ENCODE measurements around the gene MBP. TPM values are rescaled to one million over a fixed set of nuclear protein-coding genes. Genes with fewer than 3 reads are reported as not detected.
A peak's percentile ranks its signal among the peaks of the same experiment; 100 is the strongest.

MBP gene
- polyA plus RNA-seq, 1 experiment = 5.3 TPM

GRCh38 chr18:77119101-77119850 lies 13.3 kb downstream of the MBP start:
- no peak for TF ChIP-seq CTCF (IDR thresholded peaks at IDR 0.05; ENCODE audit: low read depth, low read length)
- Histone ChIP-seq H3K27me3 (ENCODE audit: control insufficient read depth, insufficient read depth, low read length) (no peaks in the 10 kb centered on the region), H3K27ac (ENCODE audit: low read depth, low read length) (no peak overlapping the region), H3K9me3 (ENCODE audit: control insufficient read depth, insufficient read depth, low read length) (peaks cover 4% of the 10 kb centered on the region; the same call in 1 of the 2 replicates), H3K4me3 (ENCODE audit: low read depth, low read length) (no peak overlapping the region)
- ChIA-PET CTCF (interaction anchor here (0.9 kb wide), 1 partner anchor 318 kb away, joined by 3 read pairs; no protein-coding TSS in a partner anchor), POLR2A (no interaction called here)
- no peak for DNase-seq (ENCODE audit: low read depth, low spot score)

DNA sequence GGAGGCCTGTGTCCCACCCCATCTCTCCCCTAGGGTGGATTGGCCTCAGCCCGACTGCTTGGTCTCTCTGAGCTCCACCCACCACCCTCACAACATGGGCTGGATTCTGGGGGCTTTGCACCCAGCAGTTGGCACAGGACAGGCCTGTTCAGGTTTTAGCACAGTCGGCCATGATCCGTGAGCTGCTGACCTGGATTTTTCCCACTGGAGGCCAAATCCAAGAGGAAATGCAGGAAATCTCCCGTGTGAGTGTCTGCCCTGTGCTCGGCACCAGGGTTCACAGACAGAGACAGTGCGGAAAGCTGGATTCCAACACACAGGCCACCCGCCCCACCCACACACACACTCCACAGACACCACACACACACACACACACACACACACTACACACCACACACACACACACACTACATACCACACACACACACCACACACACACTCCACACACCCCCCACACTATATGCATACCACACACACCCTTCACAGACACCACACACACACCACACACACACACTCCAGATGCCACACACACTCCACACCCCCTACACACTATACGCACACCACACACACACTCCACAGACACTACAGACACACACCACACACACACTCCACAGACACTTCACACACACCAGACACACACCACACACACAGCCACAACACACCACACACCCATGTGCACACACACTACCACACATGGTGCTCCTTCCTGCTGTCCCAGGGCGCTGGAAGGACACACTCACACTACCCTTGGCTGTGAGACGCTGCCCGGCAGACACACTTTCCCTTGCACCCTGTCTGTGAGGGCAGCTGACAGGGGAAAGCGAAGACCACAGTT lies 14.1 kb downstream of the MBP start:
- no peak for DNase-seq (ENCODE audit: low read depth, low spot score)
- ChIA-PET POLR2A (no interaction called here), CTCF (interaction anchor here (0.9 kb wide), 1 partner anchor 317 kb away, joined by 3 read pairs; no protein-coding TSS in a partner anchor)
- no peak overlapping the region for H3K27ac ChIP-seq (ENCODE audit: low read depth, low read length)
- no peak for TF ChIP-seq CTCF (IDR thresholded peaks at IDR 0.05; ENCODE audit: low read depth, low read length)
- H3K27me3 ChIP-seq (ENCODE audit: control insufficient read depth, insufficient read depth, low read length) = no peaks in the 10 kb centered on the region
- peaks cover 4% of the 10 kb centered on the region; the same call in 1 of the 2 replicates for H3K9me3 ChIP-seq (ENCODE audit: control insufficient read depth, insufficient read depth, low read length)
- H3K4me3 ChIP-seq (ENCODE audit: low read depth, low read length) = no peak overlapping the region

- no peak for DNase-seq (ENCODE audit: low read depth, low spot score)
- TF ChIP-seq CTCF (IDR thresholded peaks at IDR 0.05; ENCODE audit: low read depth, low read length) = no peak
- Histone ChIP-seq H3K27me3 (ENCODE audit: control insufficient read depth, insufficient read depth, low read length) (no peaks in the 10 kb centered on the region), H3K4me3 (ENCODE audit: low read depth, low read length) (no peak overlapping the region), H3K27ac (ENCODE audit: low read depth, low read length) (no peak overlapping the region), H3K9me3 (ENCODE audit: control insufficient read depth, insufficient read depth, low read length) (peaks cover 7% of the 10 kb centered on the region; the same call in 1 of the 2 replicates)
- ChIA-PET POLR2A (no interaction called here), CTCF (no interaction called here)
Observed at GRCh38 chr18:77116201-77117080, 16.1 kb downstream of the MBP start.

GRCh38 chr18:77115192-77115953 lies 17.2 kb downstream of the MBP start:
- Histone ChIP-seq H3K27ac (ENCODE audit: low read depth, low read length) (peak overlapping the region; percentile 83), H3K27me3 (ENCODE audit: control insufficient read depth, insufficient read depth, low read length) (no peaks in the 10 kb centered on the region), H3K4me3 (ENCODE audit: low read depth, low read length) (no peak overlapping the region), H3K9me3 (ENCODE audit: control insufficient read depth, insufficient read depth, low read length) (peaks cover 7% of the 10 kb centered on the region; the same call in 1 of the 2 replicates)
- ChIA-PET POLR2A (interaction anchor here (1.6 kb wide), 1 partner anchor 23 kb away, joined by 3 read pairs; no protein-coding TSS in a partner anchor), CTCF (interaction anchor here (0.7 kb wide), 1 partner anchor 47 kb away, joined by 3 read pairs; no protein-coding TSS in a partner anchor)
- TF ChIP-seq CTCF (IDR thresholded peaks at IDR 0.05; ENCODE audit: low read depth, low read length) = no peak
- no peak for DNase-seq (ENCODE audit: low read depth, low spot score)

Data from AG04450 (cell line).